Activated CD8-positive, alpha-beta T cell treated with anti-CD3 and anti-CD28 coated beads for 36 hours (primary cell): ENCODE measurements around the gene FSHR. TPM values are rescaled to one million over a fixed set of nuclear protein-coding genes. Genes with fewer than 3 reads are reported as not detected.

Source experiments
- ATAC-seq: fragments of 200-7000 bp; cut with Tn5 transposase; one replicate; pipeline ENCODE4 v1.10.0; 2021; ENCODE audit warnings: mild to moderate bottlenecking, moderate library complexity
- CTCF ChIA-PET: fragments of 350-600 bp; sonication (Branson Sonifier 250); formaldehyde crosslinking; loops from one replicate; lab custom pipeline; 2021; ENCODE audit warnings: antibody characterized with exemption; lab: Charles Lee
- POLR2A ChIA-PET: fragments of 350-600 bp; sonication (Branson Sonifier 250); formaldehyde crosslinking; loops from one replicate; lab custom pipeline; 2021; ENCODE audit warnings: antibody characterized with exemption; lab: Charles Lee
- DNase-seq: peaks from one replicate; pipeline ENCODE4 v3.0.0-alpha.2; 2020
- H3K27ac Mint-ChIP-seq: one replicate; pipeline ENCODE4 v1.8.0; 2021; ENCODE audit warnings: mild to moderate bottlenecking, mixed read lengths
- H3K27me3 Mint-ChIP-seq: one replicate; pipeline ENCODE4 v1.8.0; 2021; ENCODE audit warnings: mixed read lengths
- H3K36me3 Mint-ChIP-seq: one replicate; pipeline ENCODE4 v1.8.0; 2021; ENCODE audit warnings: low read depth, mixed read lengths
- H3K4me1 Mint-ChIP-seq: one replicate; pipeline ENCODE4 v1.8.0; 2021; ENCODE audit warnings: low read depth, mixed read lengths
- H3K4me3 Mint-ChIP-seq: one replicate; pipeline ENCODE4 v1.8.0; 2021; ENCODE audit warnings: mild to moderate bottlenecking, moderate library complexity, mixed read lengths
- H3K9me3 Mint-ChIP-seq: one replicate; pipeline ENCODE4 v1.8.0; 2021; ENCODE audit warnings: mixed read lengths
- CTCF ChIP-seq: fragments of 200-600 bp; IDR thresholded peaks from one replicate; pipeline ENCODE4 v1.8.0; 2022; ENCODE audit warnings: antibody characterized with exemption, mild to moderate bottlenecking
- intact Hi-C: fragments of 100-400 bp; cut with micrococcal nuclease; formaldehyde crosslinking; loops from one replicate; pipeline ENCODE4 v1.10.0; 2022
- total RNA-seq, 2 experiments: library from RNA; stranded (reverse); gene quantifications; one replicate each; pipeline ENCODE4 v1.2.3, GENCODE V29; 2021

FSHR gene
- total RNA-seq, 2 experiments from 2014 or later, result not detected

- intact Hi-C loops, result no loop called here
- Mint-ChIP-seq H3K4me3 (no peak overlapping the region), H3K27ac (no peak overlapping the region), H3K9me3 (no peaks in the 10 kb centered on the region), H3K36me3 (no peaks in the 10 kb centered on the region), H3K27me3 (peaks cover 3% of the 10 kb centered on the region), H3K4me1 (no peaks in the 10 kb centered on the region)
- ATAC-seq (no peak), DNase-seq (no peak)
- POLR2A ChIA-PET, result no interaction called here
- TF ChIP-seq CTCF, result no peak
- CTCF ChIA-PET, result no interaction called here
Measured at GRCh38 chr2:48978131-48978530, 176.2 kb downstream of the FSHR start.

GRCh38 chr2:48971801-48972200 lies 182.5 kb downstream of the FSHR start:
- POLR2A ChIA-PET, result interaction anchor here (0.6 kb wide), 1 partner anchor 1438 kb away, joined by 3 read pairs; no protein-coding TSS in a partner anchor
- no peak for TF ChIP-seq CTCF
- no peaks in the 10 kb centered on the region for H3K27me3 Mint-ChIP-seq
- DNase-seq (no peak), ATAC-seq (no peak)
- H3K36me3 Mint-ChIP-seq, result no peaks in the 10 kb centered on the region
- CTCF ChIA-PET, result no interaction called here
- H3K9me3 Mint-ChIP-seq, result no peaks in the 10 kb centered on the region
- no peaks in the 10 kb centered on the region for H3K4me1 Mint-ChIP-seq
- intact Hi-C loops, result no loop called here
- H3K4me3 Mint-ChIP-seq, result no peak overlapping the region
- no peak overlapping the region for H3K27ac Mint-ChIP-seq

- no peak overlapping the region for H3K27ac Mint-ChIP-seq
- intact Hi-C loops, result no loop called here
- H3K27me3 Mint-ChIP-seq, result no peaks in the 10 kb centered on the region
- ChIA-PET POLR2A (no interaction called here), CTCF (no interaction called here)
- no peak overlapping the region for H3K4me3 Mint-ChIP-seq
- no peaks in the 10 kb centered on the region for H3K36me3 Mint-ChIP-seq
- no peak for ATAC-seq
- no peak for DNase-seq
- no peaks in the 10 kb centered on the region for H3K9me3 Mint-ChIP-seq
- TF ChIP-seq CTCF, result no peak
- no peaks in the 10 kb centered on the region for H3K4me1 Mint-ChIP-seq
Measured at GRCh38 chr2:48968011-48968410, 186.3 kb downstream of the FSHR start.

GRCh38 chr2:48965204-48965603 lies 189.1 kb downstream of the FSHR start:
- POLR2A ChIA-PET, result no interaction called here
- Mint-ChIP-seq H3K27ac (no peak overlapping the region), H3K36me3 (no peaks in the 10 kb centered on the region), H3K27me3 (no peaks in the 10 kb centered on the region), H3K4me1 (no peaks in the 10 kb centered on the region), H3K9me3 (no peaks in the 10 kb centered on the region), H3K4me3 (no peak overlapping the region)
- intact Hi-C loops, result no loop called here
- TF ChIP-seq CTCF, result no peak
- DNase-seq (no peak), ATAC-seq (no peak)
- CTCF ChIA-PET, result no interaction called here

GRCh38 chr2:48961009-48961408 lies 193.3 kb downstream of the FSHR start:
- ATAC-seq (no peak), DNase-seq (no peak)
- no peak overlapping the region for H3K4me3 Mint-ChIP-seq
- no peak overlapping the region for H3K27ac Mint-ChIP-seq
- no peak for TF ChIP-seq CTCF
- H3K9me3 Mint-ChIP-seq, result no peaks in the 10 kb centered on the region
- H3K36me3 Mint-ChIP-seq, result no peaks in the 10 kb centered on the region
- ChIA-PET CTCF (interaction anchor here (0.9 to 3.7 kb wide), 2 partner anchors 15 to 18 kb away, joined by 3 to 14 read pairs; no protein-coding TSS in a partner anchor), POLR2A (no interaction called here)
- intact Hi-C loops, result no loop called here
- H3K4me1 Mint-ChIP-seq, result no peaks in the 10 kb centered on the region
- peaks cover 2% of the 10 kb centered on the region for H3K27me3 Mint-ChIP-seq
